NCI-H510A treated with DMSO at 0.1 percent for 48 hours (cell line): Measurements from ENCODE around the gene CTSC.
"Not testable (repeated sequence)": the region's sequence is repeated elsewhere in the genome, so short reads cannot be mapped to it uniquely, and the experiment has no call there.

ENCODE experiments used
- DNase-seq: peaks from one replicate; lab custom pipeline; 2025; lab: John Stamatoyannopoulos, UW

Gene CTSC

GRCh38 chr11:88282747-88283515, 54.6 kb downstream of the CTSC start:
- no peak for DNase-seq

GRCh38 chr11:88281317-88281712, 56.2 kb downstream of the CTSC start:
- no peak for DNase-seq

- no peak for DNase-seq
Measured at GRCh38 chr11:88280673-88281316, 56.7 kb downstream of the CTSC start.

- no peak for DNase-seq
Measured at GRCh38 chr11:88277349-88277915, 60.1 kb downstream of the CTSC start.

GRCh38 chr11:88275636-88276035, 61.9 kb downstream of the CTSC start:
- no peak for DNase-seq

DNA sequence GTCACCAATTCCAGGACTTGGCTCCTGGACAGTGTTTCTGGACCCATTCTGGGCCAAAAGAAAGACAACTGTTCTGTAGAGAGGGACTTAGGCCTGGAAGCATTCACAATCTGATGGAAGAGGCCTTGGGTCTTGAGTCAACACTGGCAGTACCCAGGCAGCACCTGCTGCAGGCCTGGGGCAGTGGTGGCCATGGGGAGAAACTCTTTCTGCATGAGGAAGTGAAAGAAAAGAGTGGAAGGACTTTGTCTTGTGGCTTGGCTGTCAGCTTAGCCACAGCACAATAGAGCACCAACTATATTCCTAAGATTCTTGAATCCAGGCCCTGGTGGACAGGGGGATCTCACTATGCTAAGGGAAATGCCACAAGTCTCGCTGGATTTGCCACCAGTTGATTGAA, 70.6 kb downstream of the CTSC start:
- DNase-seq = no peak

- DNase-seq = no peak
Measured at GRCh38 chr11:88266157-88266556, 71.4 kb downstream of the CTSC start.

GRCh38 chr11:88259431-88259830, 78.1 kb downstream of the CTSC start:
- no peak for DNase-seq

DNA sequence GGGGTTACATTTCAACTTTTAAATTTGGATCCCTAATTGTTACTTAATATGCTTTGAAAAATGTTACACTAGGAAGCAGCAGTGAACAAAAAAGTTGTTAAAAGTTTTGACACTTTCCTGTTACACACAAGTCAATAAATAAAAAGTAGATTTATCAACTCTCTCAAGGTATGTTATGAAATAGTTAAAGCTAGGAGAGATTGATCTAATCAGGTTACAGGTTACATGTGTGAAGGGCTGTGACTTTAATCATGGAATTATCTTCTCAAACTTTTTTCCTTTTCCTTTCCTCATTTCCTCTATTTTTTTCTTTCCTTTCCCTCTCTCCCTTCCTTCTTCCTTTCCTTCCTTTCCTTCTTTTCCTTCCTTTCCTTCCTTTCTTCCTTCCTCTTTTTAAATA, 85.3 kb downstream of the CTSC start:
- no peak for DNase-seq

GRCh38 chr11:88250566-88251242, 86.8 kb downstream of the CTSC start:
- DNase-seq = no peak

DNA sequence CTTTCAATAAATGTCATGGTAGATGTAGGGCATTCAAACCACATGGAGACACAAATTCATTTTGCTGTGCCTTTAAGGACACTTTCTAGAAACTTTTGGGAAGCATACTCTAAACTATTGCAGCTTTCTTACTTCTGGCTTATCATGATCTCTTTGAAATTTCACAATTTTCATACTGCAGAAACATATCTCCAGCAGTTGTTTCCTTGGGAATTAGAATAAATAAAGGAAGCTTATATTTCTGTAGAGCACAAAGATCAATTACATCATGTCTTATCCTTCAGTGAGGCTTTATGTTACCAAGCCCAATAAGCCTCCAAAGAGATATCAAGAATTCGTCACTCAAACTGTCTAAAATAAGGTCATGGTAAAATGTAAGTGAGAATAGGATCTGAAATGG, 87.8 kb downstream of the CTSC start:
- no peak for DNase-seq

DNA sequence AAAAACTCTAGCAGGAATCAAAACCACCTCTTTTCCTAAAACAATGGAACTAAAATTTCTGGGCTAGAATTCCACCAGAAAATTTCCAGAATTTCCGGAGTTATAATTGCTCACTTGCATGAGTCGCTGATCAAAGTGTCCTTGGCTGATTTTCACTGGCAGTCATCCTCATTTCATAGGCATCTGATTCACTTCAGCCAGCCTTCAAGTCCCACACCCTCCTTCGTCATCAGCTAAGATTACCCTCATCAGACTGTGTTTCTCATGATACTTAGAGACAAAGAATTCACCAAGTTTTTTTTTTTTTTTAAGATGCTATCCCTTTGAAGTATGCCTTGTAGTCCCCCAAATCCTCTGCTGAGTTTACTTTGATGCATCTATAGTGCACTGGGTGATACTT, 90.8 kb downstream of the CTSC start:
- DNase-seq = no peak

- DNase-seq = not testable (repeated sequence)
Measured at GRCh38 chr11:88245576-88245975, 92.0 kb downstream of the CTSC start.
